HepG2 (cell line): ENCODE measurements around the gene B9D2. TPM values are rescaled to one million over a fixed set of nuclear protein-coding genes. Genes with fewer than 3 reads are reported as not detected.

ENCODE experiments used
- GTF3A ChIP-seq: sonication (generic); formaldehyde crosslinking; conservative IDR thresholded peaks from 2 replicates; pipeline ENCODE4 v1.4.0; 2020; ENCODE audit warnings: mild to moderate bottlenecking, missing genetic modification reagents
- HES4 ChIP-seq: sonication (generic); formaldehyde crosslinking; IDR thresholded peaks from 2 replicates; pipeline ENCODE4 v1.9.0; 2021; ENCODE audit warnings: mild to moderate bottlenecking, missing genetic modification reagents, borderline replicate concordance
- MIER3 ChIP-seq: IDR thresholded peaks from 2 replicates; pipeline ENCODE4 v1.6.1; 2016; ENCODE audit warnings: missing compliant biosample characterization, borderline replicate concordance
- NCOA2 ChIP-seq: sonication (generic); formaldehyde crosslinking; IDR thresholded peaks from 2 replicates; pipeline ENCODE4 v1.8.0; 2022; ENCODE audit warnings: inconsistent platforms
- POGZ ChIP-seq: sonication (generic); formaldehyde crosslinking; IDR thresholded peaks from 2 replicates; pipeline ENCODE4 v1.4.0; 2020; ENCODE audit warnings: mild to moderate bottlenecking, missing genetic modification reagents
- RBM39 ChIP-seq: fragments of 200-400 bp; formaldehyde crosslinking; IDR thresholded peaks from one replicate; pipeline ENCODE4 v1.6.1; 2018; ENCODE audit warnings: antibody characterized with exemption, mild to moderate bottlenecking, low read depth, low read length; ENCODE audit not compliant: poor library complexity, severe bottlenecking
- SOX13 ChIP-seq, 3 experiments: fragments of 450-650 bp in 1 of 3; sonication (generic) in 1 of 3; formaldehyde crosslinking in 1 of 3; IDR thresholded peaks in 2 of 3; conservative IDR thresholded peaks in 1 of 3; 2 replicates each; pipeline versions ENCODE4 v1.5.0 to v1.6.1; 2016 to 2020; ENCODE audit warnings: antibody characterized with exemption in 1 of 3, mild to moderate bottlenecking in 1 of 3, missing compliant biosample characterization in 1 of 3, missing genetic modification reagents in 1 of 3, moderate library complexity in 1 of 3
- ZIK1 ChIP-seq: sonication (generic); formaldehyde crosslinking; IDR thresholded peaks from 2 replicates; pipeline ENCODE4 v1.5.0; 2020; ENCODE audit warnings: mild to moderate bottlenecking, low read depth, missing genetic modification reagents, borderline replicate concordance
- ZNF205 ChIP-seq: IDR thresholded peaks from 2 replicates; pipeline ENCODE4 v1.6.1; 2018; ENCODE audit warnings: missing biosample characterization, missing genetic modification reagents
- ZNF251 ChIP-seq: sonication (generic); formaldehyde crosslinking; IDR thresholded peaks from 2 replicates; pipeline ENCODE4 v1.9.0; 2021; ENCODE audit warnings: mild to moderate bottlenecking, missing genetic modification reagents
- ZNF260 ChIP-seq: sonication (generic); formaldehyde crosslinking; IDR thresholded peaks from 2 replicates; pipeline ENCODE4 v1.4.0; 2020; ENCODE audit warnings: missing genetic modification reagents, low read depth, mild to moderate bottlenecking, borderline replicate concordance
- polyA plus RNA-seq, 8 experiments: library from polyadenylated mRNA; depleted of rRNA in 3 of 8; stranded (reverse) in 7 of 8; unstranded in 1 of 8; fragments of >200 nt; fragmentation: Illumina TruSeq in 4 of 8; extraction: Trizol in 4 of 8; gene quantifications; 2 replicates each; pipeline versions ENCODE4 v1.2.1 to v1.2.3, GENCODE V29; 2011 to 2016; ENCODE audit warnings: low read depth in 4 of 8, missing spikeins in 1 of 8, mixed read lengths in 1 of 8; ENCODE audit not compliant: insufficient read depth in 1 of 8
- total RNA-seq, 5 experiments: library from RNA; depleted of rRNA; stranded (reverse); fragments of >200 nt; fragmentation: Illumina TruSeq; extraction: Trizol; gene quantifications; 2 replicates each; pipeline ENCODE4 v1.2.3, GENCODE V29; 2016; ENCODE audit warnings: low read depth in 1 of 5
- TF ChIP-seq, protein P1 (sequence below): sonication (generic); formaldehyde crosslinking; IDR thresholded peaks from 2 replicates; pipeline ENCODE4 v1.5.0; 2020; ENCODE audit warnings: mild to moderate bottlenecking, missing genetic modification reagents
- TF ChIP-seq, protein P2 (sequence below): sonication (generic); formaldehyde crosslinking; IDR thresholded peaks from 2 replicates; pipeline ENCODE4 v1.4.0; 2020; ENCODE audit warnings: missing genetic modification reagents
- TF ChIP-seq, protein P3 (sequence below): sonication (generic); formaldehyde crosslinking; IDR thresholded peaks from 2 replicates; pipeline ENCODE4 v1.5.1; 2020; ENCODE audit warnings: missing genetic modification reagents, mild to moderate bottlenecking, borderline replicate concordance
- TF ChIP-seq, protein P4 (sequence below): sonication (generic); formaldehyde crosslinking; IDR thresholded peaks from 2 replicates; pipeline ENCODE4 v1.4.0; 2020; ENCODE audit warnings: missing genetic modification reagents
- TF ChIP-seq, protein P5 (sequence below): IDR thresholded peaks from 2 replicates; pipeline ENCODE4 v1.6.1; 2012; ENCODE audit warnings: low read depth, low read length, improper control_type of control experiment

The B9D2 gene
- total and polyA plus RNA-seq, 2 of the 13 experiments (the other 11 are each of a cell fraction or from before 2014, with no cell fraction given): 3.1 to 4.4 TPM

DNA sequence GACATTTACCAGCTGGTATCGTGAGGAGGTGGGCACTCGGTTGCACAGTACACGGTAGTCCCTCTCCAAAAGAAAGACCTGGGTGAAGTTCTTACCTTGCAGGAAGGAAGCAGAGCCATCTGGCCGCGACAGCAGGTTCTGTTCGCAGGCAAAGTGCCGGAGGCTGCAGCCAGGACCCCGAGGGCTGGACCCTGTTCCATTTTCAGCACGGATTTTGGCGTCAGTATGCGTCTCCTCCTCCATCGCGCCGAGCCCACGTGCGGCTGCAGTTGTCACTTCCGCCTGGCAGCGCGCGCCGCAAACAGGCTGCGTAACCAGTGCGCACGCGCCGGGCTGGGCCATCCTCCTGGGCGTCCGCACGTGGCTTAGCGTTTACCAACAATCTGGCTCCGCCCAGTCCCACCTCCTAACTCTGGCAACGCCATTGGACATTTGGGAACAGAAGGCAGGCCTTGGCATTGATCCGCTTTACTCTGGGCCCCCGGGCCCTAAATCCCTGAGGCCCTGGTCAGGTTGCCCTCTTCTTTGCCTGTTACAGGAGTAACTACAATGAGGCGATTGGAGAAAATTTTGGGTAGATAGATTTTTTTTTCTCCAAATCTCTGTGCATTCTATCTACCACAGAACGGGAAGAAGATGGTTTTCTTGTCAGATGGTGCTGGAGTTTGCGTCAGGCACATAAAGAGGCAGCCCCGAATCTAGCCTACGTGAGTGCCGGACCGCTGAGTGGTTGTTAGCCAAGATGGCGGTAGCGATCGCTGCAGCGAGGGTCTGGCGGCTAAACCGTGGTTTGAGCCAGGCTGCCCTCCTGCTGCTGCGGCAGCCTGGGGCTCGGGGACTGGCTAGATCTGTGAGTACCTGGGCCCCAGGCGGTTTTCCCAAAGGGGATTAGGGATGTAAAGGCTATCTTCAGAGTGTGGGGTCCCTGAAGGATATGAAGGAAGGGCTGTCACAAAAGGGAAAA is 33.4 kb upstream of the B9D2 start, which contains the start of the genes BCKDHA and EXOSC5 (continued):
- TF ChIP-seq, protein P1, sequence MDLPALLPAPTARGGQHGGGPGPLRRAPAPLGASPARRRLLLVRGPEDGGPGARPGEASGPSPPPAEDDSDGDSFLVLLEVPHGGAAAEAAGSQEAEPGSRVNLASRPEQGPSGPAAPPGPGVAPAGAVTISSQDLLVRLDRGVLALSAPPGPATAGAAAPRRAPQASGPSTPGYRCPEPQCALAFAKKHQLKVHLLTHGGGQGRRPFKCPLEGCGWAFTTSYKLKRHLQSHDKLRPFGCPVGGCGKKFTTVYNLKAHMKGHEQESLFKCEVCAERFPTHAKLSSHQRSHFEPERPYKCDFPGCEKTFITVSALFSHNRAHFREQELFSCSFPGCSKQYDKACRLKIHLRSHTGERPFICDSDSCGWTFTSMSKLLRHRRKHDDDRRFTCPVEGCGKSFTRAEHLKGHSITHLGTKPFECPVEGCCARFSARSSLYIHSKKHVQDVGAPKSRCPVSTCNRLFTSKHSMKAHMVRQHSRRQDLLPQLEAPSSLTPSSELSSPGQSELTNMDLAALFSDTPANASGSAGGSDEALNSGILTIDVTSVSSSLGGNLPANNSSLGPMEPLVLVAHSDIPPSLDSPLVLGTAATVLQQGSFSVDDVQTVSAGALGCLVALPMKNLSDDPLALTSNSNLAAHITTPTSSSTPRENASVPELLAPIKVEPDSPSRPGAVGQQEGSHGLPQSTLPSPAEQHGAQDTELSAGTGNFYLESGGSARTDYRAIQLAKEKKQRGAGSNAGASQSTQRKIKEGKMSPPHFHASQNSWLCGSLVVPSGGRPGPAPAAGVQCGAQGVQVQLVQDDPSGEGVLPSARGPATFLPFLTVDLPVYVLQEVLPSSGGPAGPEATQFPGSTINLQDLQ (CRISPR knock-in tag): no peak
- TF ChIP-seq ZNF260 (no peak), SOX13 (IDR thresholded peaks at IDR 0.05) (no peak), SOX13 (CRISPR knock-in tag; conservative IDR thresholded peaks at IDR 0.05 in 1 of 2, IDR thresholded peaks at IDR 0.05 in 1 of 2) (peak in 1 of 2 experiments; percentile 25; a peak in 2 of 4 replicates), ZIK1 (CRISPR knock-in tag) (no peak), RBM39 (no peak), MIER3 (peak; percentile 89), ZNF205 (CRISPR knock-in tag) (peak; percentile 36; the same call in 1 of the 2 replicates), ZNF251 (no peak), HES4 (CRISPR knock-in tag) (peak; percentile 73; the same call in 1 of the 2 replicates), NCOA2 (CRISPR knock-in tag) (no peak), GTF3A (CRISPR knock-in tag) (no peak), POGZ (CRISPR knock-in tag) (0 out of 2 replicates have a peak, but pooled peaks have one; percentile 15)
- TF ChIP-seq, protein P2, sequence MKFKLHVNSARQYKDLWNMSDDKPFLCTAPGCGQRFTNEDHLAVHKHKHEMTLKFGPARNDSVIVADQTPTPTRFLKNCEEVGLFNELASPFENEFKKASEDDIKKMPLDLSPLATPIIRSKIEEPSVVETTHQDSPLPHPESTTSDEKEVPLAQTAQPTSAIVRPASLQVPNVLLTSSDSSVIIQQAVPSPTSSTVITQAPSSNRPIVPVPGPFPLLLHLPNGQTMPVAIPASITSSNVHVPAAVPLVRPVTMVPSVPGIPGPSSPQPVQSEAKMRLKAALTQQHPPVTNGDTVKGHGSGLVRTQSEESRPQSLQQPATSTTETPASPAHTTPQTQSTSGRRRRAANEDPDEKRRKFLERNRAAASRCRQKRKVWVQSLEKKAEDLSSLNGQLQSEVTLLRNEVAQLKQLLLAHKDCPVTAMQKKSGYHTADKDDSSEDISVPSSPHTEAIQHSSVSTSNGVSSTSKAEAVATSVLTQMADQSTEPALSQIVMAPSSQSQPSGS (CRISPR knock-in tag): 0 out of 2 replicates have a peak, but pooled peaks have one; percentile 39
- TF ChIP-seq, protein P3, sequence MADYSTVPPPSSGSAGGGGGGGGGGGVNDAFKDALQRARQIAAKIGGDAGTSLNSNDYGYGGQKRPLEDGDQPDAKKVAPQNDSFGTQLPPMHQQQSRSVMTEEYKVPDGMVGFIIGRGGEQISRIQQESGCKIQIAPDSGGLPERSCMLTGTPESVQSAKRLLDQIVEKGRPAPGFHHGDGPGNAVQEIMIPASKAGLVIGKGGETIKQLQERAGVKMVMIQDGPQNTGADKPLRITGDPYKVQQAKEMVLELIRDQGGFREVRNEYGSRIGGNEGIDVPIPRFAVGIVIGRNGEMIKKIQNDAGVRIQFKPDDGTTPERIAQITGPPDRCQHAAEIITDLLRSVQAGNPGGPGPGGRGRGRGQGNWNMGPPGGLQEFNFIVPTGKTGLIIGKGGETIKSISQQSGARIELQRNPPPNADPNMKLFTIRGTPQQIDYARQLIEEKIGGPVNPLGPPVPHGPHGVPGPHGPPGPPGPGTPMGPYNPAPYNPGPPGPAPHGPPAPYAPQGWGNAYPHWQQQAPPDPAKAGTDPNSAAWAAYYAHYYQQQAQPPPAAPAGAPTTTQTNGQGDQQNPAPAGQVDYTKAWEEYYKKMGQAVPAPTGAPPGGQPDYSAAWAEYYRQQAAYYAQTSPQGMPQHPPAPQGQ: no peak
- TF ChIP-seq, protein P4, sequence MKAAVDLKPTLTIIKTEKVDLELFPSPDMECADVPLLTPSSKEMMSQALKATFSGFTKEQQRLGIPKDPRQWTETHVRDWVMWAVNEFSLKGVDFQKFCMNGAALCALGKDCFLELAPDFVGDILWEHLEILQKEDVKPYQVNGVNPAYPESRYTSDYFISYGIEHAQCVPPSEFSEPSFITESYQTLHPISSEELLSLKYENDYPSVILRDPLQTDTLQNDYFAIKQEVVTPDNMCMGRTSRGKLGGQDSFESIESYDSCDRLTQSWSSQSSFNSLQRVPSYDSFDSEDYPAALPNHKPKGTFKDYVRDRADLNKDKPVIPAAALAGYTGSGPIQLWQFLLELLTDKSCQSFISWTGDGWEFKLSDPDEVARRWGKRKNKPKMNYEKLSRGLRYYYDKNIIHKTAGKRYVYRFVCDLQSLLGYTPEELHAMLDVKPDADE (CRISPR knock-in tag): no peak
- TF ChIP-seq, protein P5, sequence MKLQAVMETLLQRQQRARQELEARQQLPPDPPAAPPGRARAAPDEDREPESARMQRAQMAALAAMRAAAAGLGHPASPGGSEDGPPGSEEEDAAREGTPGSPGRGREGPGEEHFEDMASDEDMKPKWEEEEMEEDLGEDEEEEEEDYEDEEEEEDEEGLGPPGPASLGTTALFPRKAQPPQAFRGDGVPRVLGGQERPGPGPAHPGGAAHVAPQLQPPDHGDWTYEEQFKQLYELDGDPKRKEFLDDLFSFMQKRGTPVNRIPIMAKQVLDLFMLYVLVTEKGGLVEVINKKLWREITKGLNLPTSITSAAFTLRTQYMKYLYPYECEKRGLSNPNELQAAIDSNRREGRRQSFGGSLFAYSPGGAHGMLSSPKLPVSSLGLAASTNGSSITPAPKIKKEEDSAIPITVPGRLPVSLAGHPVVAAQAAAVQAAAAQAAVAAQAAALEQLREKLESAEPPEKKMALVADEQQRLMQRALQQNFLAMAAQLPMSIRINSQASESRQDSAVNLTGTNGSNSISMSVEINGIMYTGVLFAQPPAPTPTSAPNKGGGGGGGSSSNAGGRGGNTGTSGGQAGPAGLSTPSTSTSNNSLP: no peak
